ACC112 (cell line): ENCODE results near the gene NDE1.
"Not testable (repeated sequence)": the region's sequence is repeated elsewhere in the genome, so short reads cannot be mapped to it uniquely, and the experiment has no call there.

ENCODE experiments used
- H2AFZ ChIP-seq: fragments of 200-600 bp; sonication (generic); one replicate; pipeline ENCODE4 v1.6.0; 2017; ENCODE audit warnings: antibody characterized with exemption, low read length; ENCODE audit not compliant: unreplicated experiment
- H3K27ac ChIP-seq: fragments of 200-600 bp; sonication (generic); 2 replicates; pipeline ENCODE4 v1.5.1; 2014; ENCODE audit warnings: low read depth, mild to moderate bottlenecking, antibody characterized with exemption, low read length, moderate library complexity
- H3K27me3 ChIP-seq: fragments of 200-600 bp; sonication (generic); 2 replicates; pipeline ENCODE4 v1.6.1; 2014; ENCODE audit warnings: mild to moderate bottlenecking, antibody characterized with exemption, low read length, moderate library complexity, mixed read lengths; ENCODE audit not compliant: insufficient read depth
- H3K36me3 ChIP-seq: fragments of 200-600 bp; sonication (generic); 2 replicates; pipeline ENCODE4 v1.6.1; 2016; ENCODE audit warnings: mild to moderate bottlenecking, antibody characterized with exemption, low read length, moderate library complexity, mixed read lengths; ENCODE audit not compliant: insufficient read depth
- H3K4me1 ChIP-seq: fragments of 200-600 bp; sonication (generic); one replicate; pipeline ENCODE4 v1.6.1; 2016; ENCODE audit warnings: low read length, mixed read lengths; ENCODE audit not compliant: insufficient read depth, unreplicated experiment, control insufficient read depth
- H3K4me3 ChIP-seq: fragments of 200-600 bp; sonication (generic); 2 replicates; pipeline ENCODE4 v1.5.1; 2014; ENCODE audit warnings: mild to moderate bottlenecking, low read depth, low read length
- H3K79me2 ChIP-seq: fragments of 200-600 bp; sonication (generic); one replicate; pipeline ENCODE4 v1.6.0; 2016; ENCODE audit warnings: low read length; ENCODE audit not compliant: control insufficient read depth, unreplicated experiment, insufficient read depth

Gene NDE1

GRCh38 chr16:15643946-15644250, 6.1 kb upstream of the NDE1 start:
- no peaks in the 10 kb centered on the region for H3K27me3 ChIP-seq
- H3K4me1 ChIP-seq = peaks cover 19% of the 10 kb centered on the region
- H3K27ac ChIP-seq = peak overlapping the region; percentile 97
- H3K79me2 ChIP-seq = peaks cover 32% of the 10 kb centered on the region
- peak overlapping the region; percentile 89 for H3K4me3 ChIP-seq
- H2AFZ ChIP-seq = peak overlapping the region; percentile 99
- H3K36me3 ChIP-seq = no peaks in the 10 kb centered on the region; the same call in 1 of the 2 replicates

- Histone ChIP-seq H3K27ac (peak overlapping the region; percentile 97), H3K36me3 (no peaks in the 10 kb centered on the region), H3K79me2 (peaks cover 32% of the 10 kb centered on the region), H3K4me3 (peak overlapping the region; percentile 89), H3K27me3 (no peaks in the 10 kb centered on the region), H2AFZ (peak overlapping the region; percentile 99), H3K4me1 (peaks cover 19% of the 10 kb centered on the region)
Measured at GRCh38 chr16:15644267-15644961, 5.6 kb upstream of the NDE1 start.

- not testable (repeated sequence) for H2AFZ ChIP-seq, H3K4me3 ChIP-seq, H3K27me3 ChIP-seq, H3K36me3 ChIP-seq
- peaks cover 19% of the 10 kb centered on the region for H3K4me1 ChIP-seq
- H3K27ac ChIP-seq = 0 out of 2 replicates have a peak overlapping the region, but pooled peaks have one; percentile 97
- peaks cover 28% of the 10 kb centered on the region for H3K79me2 ChIP-seq
Measured at GRCh38 chr16:15644962-15645465, 5.0 kb upstream of the NDE1 start.

GRCh38 chr16:15646557-15647293, 3.3 kb upstream of the NDE1 start:
- H2AFZ ChIP-seq, H3K27me3 ChIP-seq, H3K27ac ChIP-seq, H3K36me3 ChIP-seq, H3K4me3 ChIP-seq: not testable (repeated sequence)
- peaks cover 26% of the 10 kb centered on the region for H3K79me2 ChIP-seq
- peaks cover 16% of the 10 kb centered on the region for H3K4me1 ChIP-seq

GRCh38 chr16:15647294-15648014, 2.6 kb upstream of the NDE1 start:
- H3K27ac ChIP-seq = no peak overlapping the region
- peaks cover 26% of the 10 kb centered on the region for H3K79me2 ChIP-seq
- H3K4me1 ChIP-seq = peaks cover 16% of the 10 kb centered on the region
- no peaks in the 10 kb centered on the region for H3K27me3 ChIP-seq
- peaks cover 3% of the 10 kb centered on the region; the same call in 1 of the 2 replicates for H3K36me3 ChIP-seq
- H3K4me3 ChIP-seq = no peak overlapping the region
- H2AFZ ChIP-seq = no peak overlapping the region

GRCh38 chr16:15648135-15648730, 1.8 kb upstream of the NDE1 start:
- Histone ChIP-seq H3K4me3 (no peak overlapping the region), H3K36me3 (peaks cover 3% of the 10 kb centered on the region; the same call in 1 of the 2 replicates), H3K79me2 (peaks cover 30% of the 10 kb centered on the region), H3K4me1 (peaks cover 24% of the 10 kb centered on the region), H2AFZ (no peak overlapping the region), H3K27me3 (no peaks in the 10 kb centered on the region), H3K27ac (no peak overlapping the region)

GRCh38 chr16:15649311-15649710, 734 bp upstream of the NDE1 start:
- peaks cover 27% of the 10 kb centered on the region for H3K4me1 ChIP-seq
- not testable (repeated sequence) for H3K27ac ChIP-seq, H3K27me3 ChIP-seq, H3K36me3 ChIP-seq
- H3K4me3 ChIP-seq = peak overlapping the region; percentile 91
- H2AFZ ChIP-seq = peak overlapping the region; percentile 96
- H3K79me2 ChIP-seq = peaks cover 40% of the 10 kb centered on the region

GRCh38 chr16:15649727-15650018, 372 bp upstream of the NDE1 start:
- H3K4me3 ChIP-seq = peak overlapping the region; percentile 91
- peak overlapping the region; percentile 96 for H2AFZ ChIP-seq
- H3K79me2 ChIP-seq = peaks cover 43% of the 10 kb centered on the region
- no peaks in the 10 kb centered on the region for H3K27me3 ChIP-seq
- H3K27ac ChIP-seq = no peak overlapping the region
- H3K4me1 ChIP-seq = peaks cover 23% of the 10 kb centered on the region
- H3K36me3 ChIP-seq = peaks cover 3% of the 10 kb centered on the region; the same call in 1 of the 2 replicates

GRCh38 chr16:15650698-15651171, 690 bp downstream of the NDE1 start:
- peaks cover 49% of the 10 kb centered on the region for H3K79me2 ChIP-seq
- peak overlapping the region; percentile 20; the same call in 1 of the 2 replicates for H3K27ac ChIP-seq
- peaks cover 19% of the 10 kb centered on the region for H3K4me1 ChIP-seq
- no peaks in the 10 kb centered on the region for H3K27me3 ChIP-seq
- peak overlapping the region; percentile 55 for H2AFZ ChIP-seq
- peaks cover 3% of the 10 kb centered on the region; the same call in 1 of the 2 replicates for H3K36me3 ChIP-seq
- H3K4me3 ChIP-seq = peak overlapping the region; percentile 91

GRCh38 chr16:15652293-15653001, 2.4 kb downstream of the NDE1 start:
- no peaks in the 10 kb centered on the region for H3K27me3 ChIP-seq
- H2AFZ ChIP-seq = no peak overlapping the region
- H3K4me1 ChIP-seq = peaks cover 19% of the 10 kb centered on the region
- H3K79me2 ChIP-seq = peaks cover 62% of the 10 kb centered on the region
- H3K36me3 ChIP-seq = peaks cover 3% of the 10 kb centered on the region; the same call in 1 of the 2 replicates
- H3K27ac ChIP-seq = no peak overlapping the region
- 0 out of 2 replicates have a peak overlapping the region, but pooled peaks have one; percentile 29 for H3K4me3 ChIP-seq
